Endothelial cell of umbilical vein (primary cell): ENCODE results near the gene KCNMB2. TPM values are rescaled to one million over a fixed set of nuclear protein-coding genes. Genes with fewer than 3 reads are reported as not detected.
A peak's percentile ranks its signal among the peaks of the same experiment; 100 is the strongest.

Source experiments
- BruUV-seq: library from RNA; stranded (reverse); fragments of 400-500 nt; replicated peaks from 2 replicates; lab custom pipeline; 2021; lab: Mats Ljungman, UMichigan
- CTCF ChIA-PET: fragments of 300-600, 350-600 bp; sonication (Branson Sonifier 250); formaldehyde crosslinking; loops from one replicate; lab custom pipeline; 2021; ENCODE audit warnings: antibody characterized with exemption, inconsistent platforms; lab: Charles Lee
- POLR2A ChIA-PET: fragments of 300-600, 350-600 bp; sonication (Branson Sonifier 250); formaldehyde crosslinking; loops from one replicate; lab custom pipeline; 2021; ENCODE audit warnings: antibody characterized with exemption, inconsistent platforms; lab: Charles Lee
- DNase-seq: peaks from one replicate; pipeline ENCODE4 v3.0.0-alpha.2; 2011; ENCODE audit warnings: low read depth, low spot score
- FAIRE-seq: peaks from 2 replicates; lab custom pipeline; 2011; peaks lifted over from hg19 to GRCh38; lab: Jason Lieb, UNC
- H2AFZ ChIP-seq: 2 replicates; pipeline ENCODE4 v1.6.0; 2012; ENCODE audit warnings: low read depth, low read length, control low read depth, inconsistent platforms
- H3K27ac ChIP-seq: 2 replicates; pipeline ENCODE4 v1.5.1; 2011; ENCODE audit warnings: low read depth, mild to moderate bottlenecking, control low read depth, low read length, moderate library complexity; ENCODE audit not compliant: insufficient read depth
- H3K27me3 ChIP-seq, 2 experiments: 2 replicates each; pipeline versions ENCODE4 v1.6.0 to v1.6.1; 2011; ENCODE audit warnings: low read length in 2 of 2, mixed read lengths in 1 of 2; ENCODE audit not compliant: control insufficient read depth in 2 of 2, insufficient read depth in 2 of 2
- H3K36me3 ChIP-seq, 2 experiments: 2 replicates in 1 of 2; 3 replicates in 1 of 2; pipeline ENCODE4 v1.5.1; 2011; ENCODE audit warnings: low read length in 2 of 2, mild to moderate bottlenecking in 1 of 2, moderate library complexity in 1 of 2; ENCODE audit not compliant: control insufficient read depth in 2 of 2, insufficient read depth in 2 of 2; ENCODE audit errors: extremely low read depth in 1 of 2
- H3K4me1 ChIP-seq: 3 replicates; pipeline ENCODE4 v1.5.1; 2011; ENCODE audit warnings: mild to moderate bottlenecking, low read length; ENCODE audit not compliant: control insufficient read depth, insufficient read depth; ENCODE audit errors: extremely low read depth
- H3K4me2 ChIP-seq: 2 replicates; pipeline ENCODE4 v1.6.1; 2011; ENCODE audit warnings: low read length, control low read depth, mixed read lengths; ENCODE audit not compliant: insufficient read depth
- H3K4me3 ChIP-seq, 3 experiments: fragments of 200-600 bp in 1 of 3; sonication (generic), shearing (Covaris generic) in 1 of 3; replicated peaks in 1 of 3; 2 replicates each; pipeline ENCODE4 v1.5.1; 2011 to 2016; ENCODE audit warnings: control low read depth in 3 of 3, low read length in 3 of 3, mild to moderate bottlenecking in 2 of 3, inconsistent platforms in 1 of 3, low read depth in 1 of 3, moderate library complexity in 1 of 3; ENCODE audit not compliant: insufficient read depth in 1 of 3
- H3K79me2 ChIP-seq: 2 replicates; pipeline ENCODE4 v1.6.0; 2012; ENCODE audit warnings: low read length, inconsistent platforms; ENCODE audit not compliant: control insufficient read depth, insufficient read depth
- H3K9ac ChIP-seq: replicated peaks from 2 replicates; pipeline ENCODE3; 2011; ENCODE audit warnings: low read length, control low read depth; ENCODE audit not compliant: insufficient read depth; ENCODE audit errors: extremely low read depth
- H3K9me1 ChIP-seq: replicated peaks from 3 replicates; pipeline ENCODE4 v1.6.0; 2011; ENCODE audit warnings: mild to moderate bottlenecking, low read length; ENCODE audit not compliant: control insufficient read depth, insufficient read depth; ENCODE audit errors: extremely low read depth
- H3K9me3 ChIP-seq: replicated peaks from 2 replicates; pipeline ENCODE4 v1.5.1; 2012; ENCODE audit warnings: low read length, inconsistent platforms; ENCODE audit not compliant: control insufficient read depth, insufficient read depth
- H4K20me1 ChIP-seq: replicated peaks from 2 replicates; pipeline ENCODE3; 2011; ENCODE audit warnings: mild to moderate bottlenecking, low read length; ENCODE audit not compliant: control insufficient read depth, insufficient read depth; ENCODE audit errors: extremely low read depth
- CTCF ChIP-seq, 2 donors: IDR thresholded peaks; 1 replicate in 1 of 2; 2 replicates in 1 of 2; pipeline ENCODE4 v1.5.1; 2011; ENCODE audit warnings: low read length in 2 of 2, mild to moderate bottlenecking in 2 of 2, moderate library complexity in 2 of 2, control low read depth in 1 of 2, inconsistent platforms in 1 of 2, low read depth in 1 of 2; ENCODE audit not compliant: insufficient read depth in 1 of 2; ENCODE audit errors: extremely low read depth in 1 of 2
- EZH2 ChIP-seq: IDR thresholded peaks from 2 replicates; pipeline ENCODE4 v1.6.1; 2012; ENCODE audit warnings: borderline replicate concordance, low read depth, mild to moderate bottlenecking, moderate library complexity, low read length, inconsistent platforms; ENCODE audit not compliant: severe bottlenecking
- FOS ChIP-seq: IDR thresholded peaks from 2 replicates; pipeline ENCODE4 v1.6.1; 2011; ENCODE audit warnings: mild to moderate bottlenecking, low read length, moderate library complexity, borderline replicate concordance; ENCODE audit not compliant: insufficient read depth
- GATA2 ChIP-seq: IDR thresholded peaks from 2 replicates; pipeline ENCODE4 v1.7.0; 2011; ENCODE audit warnings: low read depth, mild to moderate bottlenecking, moderate library complexity, mixed read lengths, low read length; ENCODE audit not compliant: insufficient read length, insufficient read depth
- JUN ChIP-seq: IDR thresholded peaks from 2 replicates; pipeline ENCODE4 v1.6.1; 2011; ENCODE audit warnings: borderline replicate concordance, low read depth; ENCODE audit not compliant: insufficient read length, insufficient read depth
- MYC ChIP-seq: IDR thresholded peaks from one replicate; pipeline ENCODE4 v1.6.1; 2011; ENCODE audit warnings: mild to moderate bottlenecking, low read depth, low read length
- POLR2A ChIP-seq: IDR thresholded peaks from 2 replicates; pipeline ENCODE4 v1.6.1; 2012; ENCODE audit warnings: low read depth, mild to moderate bottlenecking, control low read depth, low read length
- POLR2AphosphoS5 ChIP-seq: IDR thresholded peaks from 2 replicates; pipeline ENCODE4 v1.6.1; 2012; ENCODE audit warnings: low read depth, mild to moderate bottlenecking, control low read depth, low read length, moderate library complexity; ENCODE audit not compliant: insufficient read depth
- dilution Hi-C: fragments of 300-500 bp; cut with MboI; formaldehyde crosslinking; loops from one replicate; pipeline ENCODE4 v1.15.0; 2019; ENCODE audit warnings: low sequenced_read_pairs; ENCODE audit not compliant: extremely low pct_ligation_motif_present
- intact Hi-C: fragments of 100-400 bp; cut with micrococcal nuclease; formaldehyde crosslinking; loops from one replicate; pipeline ENCODE4 v1.10.0; 2022
- polyA plus RNA-seq, 4 experiments: library from polyadenylated mRNA; depleted of rRNA in 3 of 4; stranded (reverse) in 3 of 4; unstranded in 1 of 4; fragments of >200 nt; gene quantifications; 2 replicates each; pipeline versions ENCODE4 v1.2.1 to v1.2.3, GENCODE V29; 2011 to 2012; ENCODE audit warnings: missing spikeins in 1 of 4
- total RNA-seq: library from RNA; stranded (reverse); gene quantifications from 2 replicates; pipeline ENCODE4 v1.2.3, GENCODE V29; 2021
- TF ChIP-seq, protein P1 (sequence below): IDR thresholded peaks from 2 replicates; pipeline ENCODE4 v1.6.1; 2011; ENCODE audit not compliant: insufficient read depth, insufficient read length

Gene KCNMB2
- total and polyA plus RNA-seq, 2 donors (not counting 3 experiments of a cell fraction or from before 2014, with no cell fraction given), result not detected

- Histone ChIP-seq H3K36me3 (no peaks in the 10 kb centered on the region), H3K4me1 (peaks cover 5% of the 10 kb centered on the region), H4K20me1 (no peaks in the 10 kb centered on the region), H3K9me3 (no peaks in the 10 kb centered on the region), H3K27ac (no peak overlapping the region), H3K4me2 (no peak overlapping the region), H3K27me3 (no peaks in the 10 kb centered on the region), H3K9ac (no peak overlapping the region), H3K4me3 (no peak overlapping the region), H3K9me1 (no peaks in the 10 kb centered on the region), H2AFZ (no peak overlapping the region), H3K79me2 (no peaks in the 10 kb centered on the region)
- dilution Hi-C loops (no loop called here), intact Hi-C loops (no loop called here)
- no TSS peak for BruUV-seq
- POLR2A ChIA-PET, result no interaction called here
- peak; percentile 31 for DNase-seq
- no peak for FAIRE-seq
- no peak for TF ChIP-seq POLR2AphosphoS5
- TF ChIP-seq FOS, result no peak
- TF ChIP-seq CTCF (IDR thresholded peaks at IDR 0.05; ENCODE audit: extremely low read depth in 1 of 2, insufficient read depth in 1 of 2, low read depth in 1 of 2, low read length in 2 of 2), result no peak
- no peak for TF ChIP-seq POLR2A
- TF ChIP-seq, protein P1, sequence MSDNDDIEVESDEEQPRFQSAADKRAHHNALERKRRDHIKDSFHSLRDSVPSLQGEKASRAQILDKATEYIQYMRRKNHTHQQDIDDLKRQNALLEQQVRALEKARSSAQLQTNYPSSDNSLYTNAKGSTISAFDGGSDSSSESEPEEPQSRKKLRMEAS, result no peak
- no peak for TF ChIP-seq EZH2
- TF ChIP-seq JUN, result no peak
- no peak for TF ChIP-seq MYC
- no peak for TF ChIP-seq GATA2
- CTCF ChIA-PET, result interaction anchor here (0.8 kb wide), 1 partner anchor 31 kb away, joined by 3 read pairs; no protein-coding TSS in a partner anchor
Measured at GRCh38 chr3:178522200-178523052, 13.8 kb upstream of the KCNMB2 start.
